HG03521 (cell line): Measurements from ENCODE around the gene DLG2.

Experiments
- ATAC-seq: cut with Tn5 transposase; IDR thresholded peaks from one replicate; pipeline ENCODE4 v1.9.1; 2021; ENCODE audit warnings: mild to moderate bottlenecking, moderate library complexity; ENCODE audit not compliant: unreplicated experiment

The DLG2 gene

DNA sequence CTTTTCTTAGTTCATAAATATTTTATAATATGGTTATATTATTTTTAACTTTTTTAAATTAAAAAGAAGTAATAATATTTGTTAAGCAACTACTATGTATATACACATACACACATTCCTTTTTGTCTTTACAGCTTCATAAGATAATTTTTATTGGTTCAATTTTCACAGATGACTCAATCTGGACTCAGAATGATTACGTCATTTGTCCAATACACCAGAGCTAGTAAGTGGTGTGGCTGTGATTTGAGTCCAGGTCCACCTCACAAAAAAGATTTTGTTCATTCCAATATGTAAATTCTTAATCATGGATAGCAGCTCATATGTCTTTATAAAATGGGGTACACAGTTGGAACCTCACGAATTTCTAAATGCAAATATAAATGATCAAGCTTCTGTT, 1014.5 kb downstream of the DLG2 start:
- ATAC-seq, result no peak

DNA sequence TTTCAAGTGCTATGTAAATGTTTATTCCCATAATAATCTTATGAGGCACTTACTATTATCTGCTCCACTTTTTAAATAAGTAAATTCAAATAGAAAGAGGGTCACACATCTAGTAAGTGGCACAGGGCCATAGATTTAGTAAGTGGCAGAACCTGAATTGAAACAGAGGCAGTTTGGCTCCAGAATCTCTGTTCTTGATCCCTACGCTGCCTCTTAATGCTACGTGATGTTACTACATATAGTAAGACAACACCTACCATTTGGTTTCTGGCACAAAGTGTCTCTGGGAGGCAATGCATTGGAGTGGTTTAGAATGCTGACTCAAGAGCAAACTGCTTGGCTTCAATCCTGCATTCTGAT, 1018.3 kb downstream of the DLG2 start:
- ATAC-seq, result no peak

DNA sequence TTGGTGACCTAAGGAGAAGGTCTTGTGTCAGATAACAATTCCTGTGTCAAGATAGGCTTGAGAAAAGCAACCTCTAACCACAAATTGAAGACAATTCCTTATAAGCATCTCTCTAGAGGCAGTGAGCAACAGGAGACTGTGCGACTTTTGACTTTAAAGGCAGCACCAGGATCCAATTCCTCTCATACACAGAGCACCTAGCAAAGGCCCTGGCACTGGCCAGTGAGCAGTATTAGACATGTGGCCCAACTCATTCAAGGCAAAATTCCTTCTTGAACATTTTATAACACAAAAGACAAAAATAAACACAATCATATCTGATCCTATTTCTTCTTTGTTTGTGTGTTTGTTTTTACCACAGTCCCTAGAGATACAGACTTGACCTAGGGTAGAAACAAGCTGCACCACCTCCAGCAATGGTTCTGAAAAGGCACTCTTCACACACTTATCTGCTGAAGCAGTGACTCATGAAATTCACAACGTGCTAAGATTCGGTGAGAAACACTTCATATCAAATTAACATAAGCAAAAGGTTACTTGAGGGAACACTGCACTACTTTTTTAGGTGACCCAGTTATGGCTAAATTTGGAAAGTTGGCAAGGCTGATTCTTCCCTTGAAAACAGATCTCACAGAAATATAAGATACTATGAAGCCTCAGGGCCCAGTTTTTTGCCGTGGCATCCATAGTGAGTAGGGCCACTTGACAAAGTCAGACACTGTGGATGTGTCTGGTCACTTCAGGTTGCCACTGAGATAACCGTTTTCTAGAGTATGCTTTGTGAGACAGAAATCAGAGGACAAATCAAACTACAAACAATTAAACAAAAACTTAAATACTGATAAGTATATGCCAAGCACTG, 1018.9 kb downstream of the DLG2 start:
- no peak for ATAC-seq

DNA sequence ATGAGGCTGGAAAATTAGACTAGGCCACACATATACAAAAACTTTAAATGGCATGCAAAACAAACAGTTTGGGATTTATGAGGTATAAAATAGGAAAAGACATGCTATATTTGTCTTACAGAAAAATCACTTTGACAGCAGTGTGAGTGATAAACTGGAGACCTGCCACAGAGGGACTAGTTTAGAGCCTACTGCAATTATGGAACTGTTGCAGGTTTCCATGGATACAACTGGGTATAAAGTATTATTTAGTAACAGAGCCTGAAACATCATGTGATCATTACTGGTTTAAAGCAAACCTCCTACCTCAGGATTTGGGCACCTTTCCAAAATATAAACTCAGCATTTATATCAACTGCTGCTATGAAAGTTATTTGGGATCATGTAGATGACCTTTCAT, 1032.5 kb downstream of the DLG2 start:
- no peak for ATAC-seq

DNA sequence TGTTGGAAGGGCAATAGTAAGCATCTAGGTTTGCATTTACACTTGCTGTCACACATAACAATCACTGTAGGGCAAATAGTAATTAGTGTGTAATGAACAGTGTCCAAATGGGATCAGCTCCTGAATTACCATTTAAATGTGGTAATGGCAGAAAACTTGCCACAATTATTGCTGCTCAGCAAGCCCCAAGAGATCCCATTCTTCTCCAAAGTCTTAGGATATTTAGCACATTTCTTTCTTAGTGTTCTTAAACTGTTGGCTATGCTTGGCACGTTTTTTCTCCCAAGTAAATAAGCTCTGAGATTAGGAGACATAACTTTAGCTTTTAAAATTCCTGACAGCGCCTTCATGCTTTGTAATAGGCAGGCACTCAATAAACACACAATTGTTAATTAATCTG, 1037.0 kb downstream of the DLG2 start:
- no peak for ATAC-seq

DNA sequence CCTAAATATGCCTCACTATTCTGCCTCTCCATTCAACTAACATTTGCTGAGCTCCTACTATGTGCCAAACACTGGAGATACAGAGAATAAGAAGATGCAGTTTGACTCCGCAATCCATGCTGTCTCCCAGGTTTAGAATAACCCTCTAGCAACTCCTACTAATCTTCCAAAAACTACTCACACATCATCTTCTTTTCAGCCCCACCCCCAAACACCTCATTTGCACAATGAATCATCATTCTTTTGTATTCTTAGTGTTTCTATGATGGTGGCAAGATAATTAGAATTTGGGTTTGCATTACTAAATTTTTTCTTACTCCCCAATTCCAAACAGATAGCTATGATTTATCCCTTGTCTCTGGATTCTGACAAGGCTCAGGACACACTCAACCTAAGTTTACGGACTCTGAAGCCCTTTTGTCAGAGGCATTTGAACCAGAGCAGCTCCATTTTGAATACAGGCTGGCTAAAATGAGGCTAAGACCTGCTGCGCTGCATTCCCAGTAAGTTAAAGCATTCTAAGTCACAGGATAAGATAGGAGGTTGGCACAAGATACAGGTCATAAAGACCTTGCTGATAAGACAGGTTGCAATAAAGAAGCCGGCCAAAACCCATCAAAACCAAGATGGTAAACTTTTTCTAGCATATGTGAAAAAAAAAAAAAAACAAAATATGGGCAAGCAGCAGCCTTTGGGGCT, 1038.9 kb downstream of the DLG2 start:
- no peak for ATAC-seq

DNA sequence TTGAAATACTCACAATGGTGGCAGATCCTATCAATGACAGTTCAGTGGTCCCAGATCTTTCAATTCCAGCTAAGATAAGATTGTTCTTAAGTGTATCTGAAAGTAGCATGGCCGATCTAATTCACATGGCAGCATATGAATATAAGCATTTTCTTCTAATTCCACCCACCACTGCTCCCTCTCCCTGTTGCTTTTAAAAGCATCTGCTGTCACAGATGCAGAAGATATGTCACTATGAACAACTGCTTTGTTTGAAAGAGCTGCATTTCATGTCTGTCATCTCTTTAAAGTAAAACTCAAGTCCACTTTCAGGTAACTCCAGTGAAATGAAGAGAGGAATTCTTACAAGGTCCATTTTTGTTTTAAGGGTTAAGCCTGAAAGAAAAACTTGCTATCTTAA, 1044.0 kb downstream of the DLG2 start:
- ATAC-seq, result no peak

DNA sequence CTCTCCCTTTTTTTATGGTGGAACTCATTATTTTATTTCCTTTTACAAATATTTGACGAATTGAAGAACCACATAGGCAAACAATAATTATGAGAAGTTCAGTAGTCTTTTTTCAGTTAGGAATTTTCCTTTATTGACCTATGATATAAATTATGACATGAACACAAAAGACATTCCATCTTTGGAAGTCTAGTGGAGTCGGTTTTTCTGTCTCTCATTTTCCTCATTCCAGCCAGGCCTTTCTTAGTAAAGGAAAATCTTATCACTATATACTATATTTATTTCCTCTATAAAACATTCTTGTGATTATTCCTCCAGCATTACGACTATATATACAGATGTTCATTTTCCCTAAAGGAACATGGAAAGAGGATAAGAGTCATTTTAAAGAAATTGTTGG, 1046.1 kb downstream of the DLG2 start:
- no peak for ATAC-seq

DNA sequence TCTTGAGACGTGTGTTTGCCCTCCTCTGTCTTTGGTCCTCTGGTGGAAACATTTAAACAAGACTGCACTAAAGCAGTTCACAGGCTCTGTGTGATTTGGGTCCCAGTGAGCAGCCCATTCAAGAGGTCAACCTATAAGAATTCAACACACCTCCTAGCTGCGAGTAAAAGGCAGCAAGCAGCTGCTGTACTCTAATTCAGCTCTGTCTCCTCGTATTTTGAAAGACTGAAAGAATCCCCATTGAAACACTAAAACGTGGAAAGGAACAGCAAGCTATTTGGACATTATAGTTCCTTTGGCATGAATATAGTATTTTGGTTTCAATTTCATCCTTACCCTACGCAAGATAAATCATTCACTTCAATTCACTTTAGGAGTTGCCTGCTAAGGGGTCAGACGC, 1046.7 kb downstream of the DLG2 start:
- ATAC-seq, result no peak

DNA sequence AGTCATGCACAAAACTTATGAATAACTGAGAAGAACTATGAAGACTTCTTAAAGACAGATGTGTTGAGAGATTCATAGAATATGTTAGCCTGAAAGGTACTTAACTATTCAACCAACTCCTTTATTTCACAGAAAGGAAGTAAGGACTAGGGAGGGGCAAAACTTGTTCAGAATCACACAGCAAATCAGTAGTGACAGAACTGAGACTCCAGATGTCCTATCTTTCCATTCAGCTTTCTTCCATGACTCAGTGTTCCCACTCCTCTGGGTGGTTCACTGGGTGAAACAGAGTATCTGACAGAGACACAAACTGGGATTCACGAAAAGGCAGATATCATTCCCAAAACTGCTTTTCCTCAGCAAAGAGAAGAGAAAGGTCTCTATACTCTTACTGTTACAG, 1053.3 kb downstream of the DLG2 start:
- ATAC-seq, result no peak

DNA sequence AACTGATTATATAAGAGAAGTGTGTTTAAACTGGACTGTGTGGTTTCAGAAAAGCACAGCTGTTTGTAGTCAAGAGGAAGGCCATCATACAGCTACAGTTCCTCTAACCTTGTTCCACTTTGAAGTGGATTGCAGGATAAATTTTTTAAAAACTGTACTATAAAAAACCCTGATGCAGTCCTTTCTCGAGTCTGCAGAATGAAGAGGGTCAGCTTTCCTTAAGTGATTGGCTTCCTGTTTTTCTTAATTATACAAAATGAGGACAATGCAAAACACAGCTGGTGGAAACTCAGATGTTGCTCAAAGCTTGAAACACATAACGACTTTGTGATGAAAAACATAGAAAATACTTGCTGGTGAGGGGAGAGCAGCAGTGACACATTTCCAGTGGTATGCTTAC, 1060.5 kb downstream of the DLG2 start:
- ATAC-seq, result no peak

DNA sequence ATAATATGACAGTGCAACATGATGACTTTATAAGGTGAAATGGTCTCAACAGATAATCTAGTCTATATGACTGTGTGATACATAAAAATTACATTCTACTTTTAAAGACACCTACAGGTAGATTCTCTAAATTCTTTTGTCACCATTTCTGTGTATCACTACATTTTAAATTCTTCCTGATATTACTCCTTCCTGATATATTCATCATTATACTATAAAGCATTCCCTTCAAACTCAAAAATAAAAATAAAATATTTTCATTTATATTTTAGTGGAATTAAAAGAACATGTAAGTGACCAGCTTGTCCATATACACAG, 1062.3 kb downstream of the DLG2 start:
- no peak for ATAC-seq

DNA sequence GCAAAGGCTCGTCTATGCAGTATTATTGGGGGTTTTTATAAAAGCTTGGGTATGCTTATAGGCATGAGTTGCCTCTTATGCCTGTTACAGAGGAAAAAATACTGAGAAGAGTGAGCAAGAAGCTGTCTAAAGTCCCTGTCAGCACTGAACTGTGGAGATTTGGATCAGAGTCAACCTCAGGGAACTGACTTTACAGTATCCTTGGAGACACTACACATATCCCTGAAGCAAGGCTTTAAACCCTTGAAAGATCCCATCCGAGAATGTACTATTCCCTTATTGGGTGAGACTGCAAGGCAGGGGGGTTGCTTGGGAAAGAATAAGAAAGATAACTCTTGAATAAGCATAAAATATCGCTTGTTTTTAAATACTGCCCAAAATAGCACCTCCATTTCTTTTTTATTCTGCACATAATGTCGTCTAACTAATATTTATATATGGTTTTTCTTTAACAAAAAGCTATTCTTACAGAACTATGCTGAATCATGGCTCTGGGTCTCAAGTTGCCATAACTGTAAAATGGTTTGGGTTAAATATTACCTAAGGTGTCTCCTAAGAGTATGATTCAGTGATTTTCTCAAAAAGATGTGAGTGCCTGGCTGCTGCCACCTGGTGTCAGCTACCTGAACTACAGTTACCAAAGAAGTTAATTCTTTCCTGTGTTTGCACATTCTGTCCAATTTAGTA, 1062.8 kb downstream of the DLG2 start:
- ATAC-seq, result peak; percentile 76

DNA sequence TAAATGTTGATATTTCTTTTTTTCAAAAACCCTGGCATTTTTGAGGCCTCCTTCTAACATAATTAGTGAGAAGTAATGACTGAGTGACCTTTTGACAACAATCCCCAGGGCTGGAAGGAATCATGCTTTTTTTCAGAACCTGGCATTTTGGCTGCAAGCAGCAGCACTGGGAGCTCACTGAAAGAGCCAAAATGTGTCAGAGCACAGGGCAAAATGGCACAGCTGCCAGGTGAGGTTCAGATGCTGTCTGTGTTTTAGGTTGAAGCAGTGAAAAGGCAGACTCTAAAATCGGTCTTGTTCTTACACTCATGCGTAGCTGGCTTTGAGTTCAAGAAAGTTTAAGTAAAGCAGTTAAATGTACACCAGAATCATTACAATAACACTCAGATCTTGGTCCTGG, 1063.8 kb downstream of the DLG2 start:
- no peak for ATAC-seq

DNA sequence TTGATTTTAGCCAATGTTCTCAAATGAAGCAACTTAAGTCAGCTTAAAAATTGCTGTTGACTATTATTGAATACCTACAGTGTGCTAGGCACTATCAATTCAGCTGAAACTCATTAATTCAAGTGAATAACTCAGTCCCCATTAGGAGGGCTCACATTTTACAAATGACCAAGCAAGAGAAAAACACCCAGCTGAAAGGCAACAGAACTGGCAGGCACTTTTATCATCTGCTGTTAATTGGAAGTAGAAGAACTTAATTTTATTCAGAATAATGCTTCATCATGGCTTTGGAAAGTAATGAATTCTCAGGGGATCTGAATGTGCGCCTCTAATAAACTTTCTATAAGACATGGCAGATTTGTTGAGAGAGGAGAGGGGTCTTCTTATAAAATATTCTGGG, 1066.9 kb downstream of the DLG2 start:
- no peak for ATAC-seq

DNA sequence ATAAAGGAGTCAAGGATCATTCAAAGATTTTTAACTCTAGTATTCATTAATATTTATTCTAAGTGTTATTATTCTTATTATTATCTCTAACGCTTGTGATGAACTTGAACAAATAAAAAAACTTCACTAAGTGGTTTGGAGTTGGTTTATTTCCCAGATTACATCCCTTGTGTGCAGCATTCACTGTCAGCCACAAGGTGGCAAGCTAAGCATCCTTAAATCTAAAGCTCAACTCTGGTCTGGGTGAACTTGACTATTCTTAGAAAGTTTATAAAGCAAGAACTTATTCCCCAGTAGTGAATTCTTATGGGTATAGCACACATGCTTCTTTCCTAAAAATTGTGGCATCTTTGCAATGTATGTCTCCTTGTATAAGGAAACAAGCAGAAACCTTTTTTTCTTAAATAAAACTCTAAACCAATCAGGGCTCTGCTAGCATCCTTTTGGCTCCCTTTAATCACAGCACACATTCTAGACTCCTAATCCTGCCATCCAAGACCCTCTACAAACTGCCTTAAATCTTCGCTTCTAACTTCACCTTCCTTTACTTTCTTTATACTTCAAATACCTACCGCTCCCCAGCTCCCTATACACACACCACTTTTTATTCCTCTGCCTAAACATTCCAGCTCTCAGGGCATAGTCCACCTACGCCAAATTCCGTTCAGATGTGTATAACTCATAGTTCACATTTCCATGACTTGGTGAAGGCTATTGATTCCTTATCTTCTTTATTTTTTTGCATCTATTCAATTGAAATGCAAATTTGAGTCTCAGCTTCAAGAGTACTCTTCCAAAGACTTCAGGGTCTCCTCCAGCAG, 1068.8 kb downstream of the DLG2 start:
- ATAC-seq, result peak; percentile 92

DNA sequence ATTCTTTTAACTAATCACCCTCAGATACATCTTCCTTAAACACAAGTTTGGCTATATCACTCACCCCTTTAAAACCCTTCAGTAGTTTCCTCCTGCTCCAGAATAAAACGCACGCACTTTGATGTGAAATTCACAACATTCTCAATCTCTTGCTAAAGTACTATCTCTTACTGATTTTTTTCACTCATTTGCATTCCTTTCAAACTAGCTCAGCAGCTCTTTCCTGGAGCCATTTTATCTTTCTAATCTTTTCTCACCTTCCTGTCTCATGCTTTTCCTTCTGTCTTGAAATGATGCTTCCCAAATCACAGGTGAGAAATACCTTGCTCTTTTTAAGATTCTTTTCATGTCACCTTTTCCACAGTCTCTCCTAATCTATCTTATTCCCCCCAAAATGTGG, 1074.4 kb downstream of the DLG2 start:
- no peak for ATAC-seq

DNA sequence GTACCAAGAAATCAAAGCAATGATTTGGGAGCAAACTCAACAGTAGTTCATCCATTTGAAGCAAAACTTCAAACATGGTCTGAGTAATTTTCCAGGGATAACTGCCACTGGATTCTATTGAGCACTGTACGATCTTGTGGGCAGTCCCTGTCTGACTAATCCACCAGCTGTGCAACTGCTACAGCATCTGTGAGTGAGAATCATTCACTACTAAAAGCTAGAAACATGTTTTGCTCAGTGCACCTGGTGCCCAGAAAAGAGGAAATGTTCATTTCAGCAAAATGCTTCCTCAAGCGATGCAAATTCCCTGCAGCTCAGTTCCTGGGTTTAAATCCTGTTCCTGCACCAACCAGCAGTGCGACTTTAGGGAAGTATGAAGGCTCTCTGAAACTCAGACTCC, 1077.9 kb downstream of the DLG2 start:
- ATAC-seq, result peak; percentile 93

DNA sequence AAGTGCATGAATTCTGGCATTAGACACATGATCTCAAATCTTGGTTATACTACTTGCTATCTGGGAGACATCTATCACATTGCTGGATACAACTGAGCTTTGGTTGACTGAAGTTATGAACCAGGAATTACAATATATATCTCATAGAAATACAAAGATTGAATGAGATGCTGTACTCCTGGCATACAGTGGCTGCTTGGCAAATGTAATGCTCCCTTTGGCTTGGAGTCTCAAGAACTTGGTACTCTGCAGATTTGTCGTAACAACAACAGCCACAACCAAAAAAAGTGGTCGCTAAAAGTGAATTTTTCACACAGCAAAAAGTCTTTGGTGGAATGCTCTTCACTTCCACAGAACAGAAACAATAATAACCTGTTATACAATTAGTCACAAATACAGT, 1082.6 kb downstream of the DLG2 start:
- ATAC-seq, result no peak

DNA sequence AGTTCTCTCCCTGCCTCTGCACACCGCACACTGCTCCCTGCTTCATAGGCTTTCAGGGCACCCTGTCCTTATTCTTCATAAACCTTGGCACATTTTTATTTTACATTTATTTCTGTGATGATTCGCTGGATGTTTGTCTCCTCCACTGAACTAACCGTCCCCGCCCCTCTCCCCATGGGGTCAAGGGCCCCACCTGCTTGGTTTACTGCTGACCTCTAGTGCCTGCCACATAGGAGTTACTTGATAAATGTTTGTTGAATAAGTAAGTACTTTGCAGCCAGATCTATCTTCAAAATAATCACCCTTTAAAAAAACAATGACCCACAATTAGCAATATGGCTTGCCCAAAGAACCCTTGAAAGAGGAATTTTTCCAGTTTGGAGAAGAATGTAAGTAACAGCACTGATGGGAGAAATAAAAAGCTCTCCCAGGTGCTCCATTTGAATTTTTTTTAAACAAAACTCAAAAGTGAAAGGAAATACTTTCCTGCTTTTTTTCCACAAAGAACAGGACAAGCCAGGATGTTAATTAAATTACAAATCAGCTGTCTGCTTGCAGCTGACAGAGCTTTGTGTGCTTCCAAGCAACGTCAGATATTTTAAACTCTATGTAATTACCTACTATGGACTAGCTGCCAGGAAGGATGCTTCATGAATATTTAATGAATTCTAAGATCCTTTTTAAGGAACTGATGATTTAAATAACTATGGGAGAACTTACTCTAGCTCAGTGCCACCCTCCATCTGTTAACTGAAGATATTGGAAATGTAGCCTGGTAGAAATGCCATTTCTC, 1083.6 kb downstream of the DLG2 start:
- ATAC-seq, result no peak
